Right renal pelvis (tissue), 4 donors: ENCODE measurements around the gene CWC27. TPM values are rescaled to one million over a fixed set of nuclear protein-coding genes. Genes with fewer than 3 reads are reported as not detected.

ENCODE experiments used
- DNase-seq, 4 donors: peaks; one replicate each; pipeline ENCODE4 v3.0.0-alpha.2; 2013; ENCODE audit warnings: low read depth in 4 of 4, low spot score in 3 of 4, missing footprints in 1 of 4
- polyA plus RNA-seq, 4 donors: library from polyadenylated mRNA; unstranded; fragments of 120-200 nt; gene quantifications; one replicate each; pipeline ENCODE4 v1.2.1, GENCODE V29; 2013; ENCODE audit not compliant: insufficient read length in 4 of 4

Gene CWC27
- polyA plus RNA-seq, 4 donors: 35.9 to 44.0 (median 42.8) TPM

DNA sequence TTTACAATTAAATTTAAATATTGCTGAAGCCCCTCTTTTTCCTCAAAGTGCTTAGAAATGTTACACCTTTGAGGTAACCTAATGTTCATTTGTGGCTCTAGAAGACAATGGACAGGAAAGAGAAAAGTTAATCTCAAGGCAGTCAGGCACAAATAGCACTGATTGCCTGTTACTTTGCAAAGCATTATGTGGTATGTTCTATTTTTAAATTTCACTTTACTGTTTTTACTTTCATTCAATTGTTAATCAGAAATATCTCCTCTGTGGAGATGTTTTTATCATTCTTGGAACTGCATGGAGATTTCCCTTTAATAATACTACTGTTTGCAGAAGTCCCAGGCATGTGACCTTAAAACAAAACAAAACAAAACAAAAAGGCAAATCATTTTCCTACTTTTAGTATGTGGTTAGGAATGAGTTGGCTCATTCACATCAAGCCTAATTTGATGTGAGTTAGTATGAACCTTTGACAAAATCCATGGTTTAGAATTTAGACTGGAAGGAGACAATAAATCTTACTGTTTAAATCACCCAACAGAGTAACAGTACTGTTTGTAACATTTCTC lies 67.5 kb downstream of the CWC27 start:
- peak in 1 of 4 donors; percentile 15 for DNase-seq

DNA sequence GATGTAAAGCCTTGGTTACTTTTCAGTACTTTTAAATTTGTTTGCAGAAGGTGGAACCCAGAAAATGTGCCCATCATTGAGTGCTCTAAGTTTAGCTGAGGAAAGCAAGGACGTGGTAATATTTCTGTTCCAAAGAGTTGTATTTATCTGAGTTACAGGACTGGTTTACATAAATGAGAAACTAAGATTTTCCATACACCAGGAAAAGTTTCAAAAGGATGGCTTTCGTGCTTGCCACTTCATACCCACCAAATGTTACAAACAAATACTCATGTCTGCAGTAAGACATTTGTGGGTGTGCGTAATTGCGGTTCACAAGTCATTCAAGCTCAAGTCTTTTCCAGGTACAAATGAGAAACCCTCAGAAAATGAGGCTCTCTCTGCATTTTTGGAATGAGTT lies 68.1 kb downstream of the CWC27 start:
- DNase-seq: no peak

DNA sequence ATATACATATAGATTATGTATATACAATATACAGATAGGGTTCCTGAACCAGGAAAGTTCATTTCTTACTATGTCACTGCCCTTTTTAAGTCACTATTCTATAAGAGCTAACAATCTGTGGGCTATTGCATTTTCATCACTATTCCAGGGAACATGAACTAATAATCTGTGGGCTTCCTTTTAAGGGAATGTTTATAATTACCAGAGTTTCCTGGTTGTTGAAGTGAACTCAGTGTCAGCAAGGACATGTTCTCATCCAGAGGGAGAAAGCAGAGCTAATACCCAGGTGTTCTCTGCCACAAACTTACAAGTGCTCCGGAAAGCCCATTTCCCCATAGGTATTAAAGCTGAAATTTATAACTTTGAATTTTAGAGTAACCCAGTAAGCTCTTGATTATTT lies 69.6 kb downstream of the CWC27 start:
- DNase-seq: no peak

DNA sequence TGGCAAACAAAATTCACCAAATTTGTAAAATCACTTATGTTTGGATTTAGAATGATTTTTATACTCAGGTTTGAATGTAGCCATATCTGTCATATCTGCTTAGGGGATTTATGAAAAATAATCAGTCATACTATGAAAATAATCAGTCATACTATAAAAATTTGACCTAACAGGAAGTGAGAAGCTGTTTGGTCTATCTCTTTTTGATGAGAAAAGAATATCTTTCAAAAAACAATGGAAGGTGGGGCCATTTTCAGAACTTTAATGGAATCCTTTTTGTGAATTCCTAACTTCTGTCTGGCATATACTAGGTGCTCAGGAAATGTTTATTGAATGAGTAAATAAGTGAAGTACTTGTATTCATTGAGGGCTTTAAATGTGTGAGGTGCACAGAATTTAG lies 70.1 kb downstream of the CWC27 start:
- no peak for DNase-seq

GRCh38 chr5:64839936-64840335 lies 71.2 kb downstream of the CWC27 start:
- DNase-seq: no peak

GRCh38 chr5:64840958-64841357 lies 72.2 kb downstream of the CWC27 start:
- no peak for DNase-seq

DNA sequence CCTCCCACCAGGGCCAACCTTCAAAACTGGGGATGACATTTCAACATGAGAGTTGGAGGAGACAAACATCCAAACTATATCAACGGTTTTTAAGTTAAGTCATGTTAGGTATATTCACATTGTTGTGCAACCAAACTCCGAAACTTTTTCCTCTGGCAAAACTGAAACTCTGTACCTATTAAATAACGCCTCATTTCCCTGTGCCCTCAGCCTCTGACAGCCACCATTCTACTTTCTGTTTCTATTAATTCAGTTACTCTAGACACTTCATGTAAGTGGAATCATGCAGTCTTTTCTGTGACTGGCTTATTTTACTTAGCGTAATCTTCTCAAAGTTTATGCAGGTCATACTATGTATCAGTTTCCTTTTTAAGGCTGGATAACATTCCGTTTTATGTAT lies 85.0 kb downstream of the CWC27 start:
- DNase-seq: no peak

DNA sequence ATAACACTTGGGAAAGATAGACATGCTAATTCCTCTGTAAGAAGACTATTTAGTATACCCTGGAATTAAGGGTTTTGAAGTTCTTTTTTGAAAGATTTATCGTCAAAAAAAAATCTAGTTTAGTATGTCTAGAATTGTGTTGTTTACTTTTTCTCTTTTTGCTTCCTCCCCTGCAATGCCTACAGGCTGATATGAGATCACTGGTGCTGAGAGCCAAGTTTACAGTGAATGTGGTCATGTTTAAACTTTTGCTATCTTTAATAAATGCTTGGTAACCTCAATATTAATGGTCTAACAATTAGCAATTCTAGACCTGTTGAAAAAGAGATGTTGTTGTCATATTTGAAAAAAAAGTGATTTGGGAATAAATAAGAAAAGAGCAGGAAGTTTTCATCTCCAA lies 86.1 kb downstream of the CWC27 start:
- no peak for DNase-seq

GRCh38 chr5:64859881-64860280 lies 91.2 kb downstream of the CWC27 start:
- DNase-seq: no peak

- no peak for DNase-seq
These were observed 92.6 kb downstream of the CWC27 start for GRCh38 chr5:64861281-64861680.

- no peak for DNase-seq
These were observed 95.4 kb downstream of the CWC27 start for GRCh38 chr5:64864171-64864570.

DNA sequence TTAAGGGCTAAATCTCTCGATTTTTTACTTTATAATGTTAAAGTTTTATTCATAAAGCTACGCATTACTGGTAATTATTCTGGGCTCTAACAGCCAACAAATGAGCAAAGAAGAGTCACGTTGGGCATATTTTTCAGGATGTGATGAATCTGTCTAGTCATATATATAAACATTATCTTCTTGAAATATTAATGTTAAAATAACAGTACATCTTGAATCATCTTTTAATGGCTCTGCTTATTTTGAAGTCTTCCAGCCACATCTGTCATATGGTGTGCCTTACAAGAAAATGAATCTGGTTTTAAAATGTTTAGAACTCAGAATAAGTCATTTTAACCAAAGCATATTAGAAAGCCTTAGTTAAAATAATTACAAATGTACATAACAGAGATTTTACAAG lies 96.9 kb downstream of the CWC27 start:
- DNase-seq: no peak

GRCh38 chr5:64869419-64869818 lies 100.7 kb downstream of the CWC27 start:
- DNase-seq: no peak

- no peak for DNase-seq
These were observed 103.3 kb downstream of the CWC27 start for GRCh38 chr5:64872044-64872443.

DNA sequence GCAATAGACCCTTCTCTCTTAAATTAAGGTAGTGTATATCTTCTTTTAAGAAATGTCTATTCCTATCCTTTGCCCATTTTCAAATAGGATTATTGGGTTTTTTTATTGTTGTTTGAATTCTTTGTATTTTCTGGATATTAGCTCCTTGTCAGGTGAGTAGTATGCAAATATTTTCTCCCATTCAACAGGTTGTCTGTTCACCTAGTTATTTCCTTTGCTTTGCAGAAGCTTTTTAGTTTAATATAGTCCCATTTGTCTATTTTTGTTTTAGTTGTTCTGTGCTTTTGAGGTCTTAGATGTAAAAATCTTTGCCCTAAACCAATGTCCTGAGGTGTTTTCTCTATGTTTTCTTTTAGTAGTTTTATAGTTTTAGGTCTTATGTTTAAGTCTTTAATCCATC lies 104.7 kb downstream of the CWC27 start:
- DNase-seq: no peak

- no peak for DNase-seq
These were observed 106.0 kb downstream of the CWC27 start for GRCh38 chr5:64874753-64875152.

DNA sequence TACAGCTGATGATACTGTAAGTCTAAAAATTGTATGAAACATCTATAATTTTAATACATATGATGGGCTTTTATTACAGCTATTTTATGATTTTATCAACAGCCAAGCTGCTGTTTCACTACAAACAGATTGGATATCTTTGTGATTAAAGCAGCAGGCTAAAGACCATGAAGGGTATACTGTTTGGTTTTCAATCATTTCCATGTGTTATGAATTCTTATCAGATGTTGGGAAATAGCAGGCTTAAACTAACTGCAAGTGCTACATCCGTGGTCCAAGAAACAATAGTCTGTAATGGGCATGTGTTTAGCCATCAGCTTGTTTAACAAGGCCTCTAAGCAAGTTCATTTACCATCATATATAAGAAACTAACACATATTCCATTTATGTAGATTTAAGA lies 107.5 kb downstream of the CWC27 start:
- DNase-seq: no peak

GRCh38 chr5:64880821-64881220 lies 112.1 kb downstream of the CWC27 start:
- DNase-seq: no peak

GRCh38 chr5:64883912-64884311 lies 115.2 kb downstream of the CWC27 start:
- no peak for DNase-seq

DNA sequence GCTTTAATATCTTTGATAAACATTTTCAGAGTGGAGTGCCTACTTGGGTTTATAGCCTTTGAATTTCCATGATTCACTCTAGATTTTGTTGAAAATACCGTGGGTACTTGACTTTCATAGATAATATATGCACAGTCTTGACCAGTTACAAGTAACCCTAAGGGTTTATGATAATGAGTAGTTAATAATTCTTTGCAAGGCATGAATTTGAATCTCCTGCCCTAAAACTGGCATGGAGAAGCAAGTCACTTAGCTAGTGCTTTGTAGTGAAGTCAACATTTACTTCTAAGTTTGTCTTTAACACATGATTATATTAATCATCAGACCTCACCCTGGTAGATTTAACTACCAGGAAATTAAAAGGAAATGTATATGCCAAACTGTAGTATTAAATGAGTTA lies 115.8 kb downstream of the CWC27 start:
- DNase-seq: no peak

GRCh38 chr5:64887910-64888309 lies 119.2 kb downstream of the CWC27 start:
- DNase-seq: no peak

GRCh38 chr5:64895748-64896147 lies 127.0 kb downstream of the CWC27 start:
- no peak for DNase-seq

DNA sequence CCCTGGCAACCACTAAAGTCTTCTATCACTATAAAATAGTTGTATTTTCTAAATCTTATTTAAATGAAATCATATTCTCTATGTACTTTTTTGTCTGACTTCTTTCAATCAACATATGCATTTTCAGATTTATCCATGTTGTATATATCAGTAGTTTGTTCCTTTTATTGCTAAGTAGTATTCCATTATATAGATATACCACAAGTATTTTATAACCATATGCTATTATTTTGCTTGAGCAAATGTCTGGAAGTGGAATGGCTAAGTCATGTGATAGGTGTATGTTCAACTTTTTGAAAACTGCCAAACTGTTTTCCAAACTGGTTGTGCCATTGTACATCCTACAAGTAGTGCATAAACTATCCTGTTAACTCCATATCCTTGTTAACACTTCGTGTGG lies 131.1 kb downstream of the CWC27 start:
- no peak for DNase-seq
